ENCODE data around the gene SERPINB10.
A peak's percentile ranks its signal among the peaks of the same experiment; 100 is the strongest.

Gene SERPINB10

DNA sequence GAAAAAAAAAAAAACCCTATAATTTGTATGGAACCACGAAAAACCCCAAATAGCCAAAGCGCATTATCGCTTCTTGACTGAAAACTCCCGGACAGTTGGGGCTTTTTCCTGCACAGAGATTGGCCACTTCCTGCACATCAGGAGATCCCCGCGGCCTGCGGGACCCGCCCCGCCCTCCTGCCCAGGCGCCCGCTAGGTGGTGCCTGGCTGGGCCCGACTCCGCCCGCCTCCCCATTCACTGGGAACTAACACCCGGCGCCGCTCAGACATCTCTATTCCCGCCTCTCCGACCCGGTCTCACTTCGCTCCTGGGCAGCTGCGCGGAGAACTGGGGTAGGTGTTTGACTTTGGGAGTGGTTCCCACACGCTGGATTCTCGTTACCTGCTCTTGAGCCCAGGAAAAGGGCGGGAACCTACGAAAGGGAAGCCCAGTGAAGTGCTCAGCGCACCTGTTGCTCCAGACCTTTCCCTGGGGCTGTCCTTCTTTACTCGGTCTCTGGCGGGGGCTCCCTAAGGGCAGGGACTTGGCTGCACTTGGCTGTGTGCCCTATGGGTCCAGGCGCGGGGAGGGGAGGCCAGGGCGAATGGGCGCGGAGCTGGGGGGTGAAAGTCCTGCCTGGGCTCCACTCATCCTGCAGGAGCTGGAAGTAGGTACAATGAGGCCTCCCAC, 41.4 kb downstream of the SERPINB10 start, which contains the start of gene HMSD:
TSS of gene HMSD (plus strand) at position 234 of the 670 bp plus-strand sequence. CDS start 4,155 bp downstream, outside the sequence.
- peak within 1 kb of the TSS; percentile 64 for H3K4me2 ChIP-seq (ENCODE audit: low read depth, low read length)
- no peak within 1 kb of the TSS for H3K27ac ChIP-seq (ENCODE audit: low read length)
- no peaks in the 10 kb centered on the region for H3F3A ChIP-seq (ENCODE audit: insufficient read depth, low read length)
- DNase-seq: peak; percentile 44
- H3K4me1 ChIP-seq (ENCODE audit: low read length): no peaks in the 10 kb centered on the region
- H2AFZ ChIP-seq (ENCODE audit: low read length): peak within 1 kb of the TSS; percentile 86
- H3K4me3 ChIP-seq (ENCODE audit: low read length): peak within 1 kb of the TSS; percentile 44
- H3K36me3 ChIP-seq (replicated peaks; ENCODE audit: insufficient read depth, low read length): no peaks in the 10 kb centered on the region
- H3K9me3 ChIP-seq (replicated peaks; ENCODE audit: insufficient read depth, low read length): no peaks in the 10 kb centered on the region
- H3K79me2 ChIP-seq (ENCODE audit: low read length): no peaks in the 10 kb centered on the region
- no peak within 1 kb of the TSS for H3K9ac ChIP-seq (ENCODE audit: low read length)
- TF ChIP-seq EZH2 (optimal IDR thresholded peaks at IDR 0.05; ENCODE audit: low read depth, low read length): no peak
- TF ChIP-seq EZH2phosphoT487 (IDR thresholded peaks at IDR 0.05; ENCODE audit: low read length): no peak
- TF ChIP-seq, protein P1, sequence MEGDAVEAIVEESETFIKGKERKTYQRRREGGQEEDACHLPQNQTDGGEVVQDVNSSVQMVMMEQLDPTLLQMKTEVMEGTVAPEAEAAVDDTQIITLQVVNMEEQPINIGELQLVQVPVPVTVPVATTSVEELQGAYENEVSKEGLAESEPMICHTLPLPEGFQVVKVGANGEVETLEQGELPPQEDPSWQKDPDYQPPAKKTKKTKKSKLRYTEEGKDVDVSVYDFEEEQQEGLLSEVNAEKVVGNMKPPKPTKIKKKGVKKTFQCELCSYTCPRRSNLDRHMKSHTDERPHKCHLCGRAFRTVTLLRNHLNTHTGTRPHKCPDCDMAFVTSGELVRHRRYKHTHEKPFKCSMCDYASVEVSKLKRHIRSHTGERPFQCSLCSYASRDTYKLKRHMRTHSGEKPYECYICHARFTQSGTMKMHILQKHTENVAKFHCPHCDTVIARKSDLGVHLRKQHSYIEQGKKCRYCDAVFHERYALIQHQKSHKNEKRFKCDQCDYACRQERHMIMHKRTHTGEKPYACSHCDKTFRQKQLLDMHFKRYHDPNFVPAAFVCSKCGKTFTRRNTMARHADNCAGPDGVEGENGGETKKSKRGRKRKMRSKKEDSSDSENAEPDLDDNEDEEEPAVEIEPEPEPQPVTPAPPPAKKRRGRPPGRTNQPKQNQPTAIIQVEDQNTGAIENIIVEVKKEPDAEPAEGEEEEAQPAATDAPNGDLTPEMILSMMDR (IDR thresholded peaks at IDR 0.05; ENCODE audit: low read length): peak; percentile 48
- H3K9me2 ChIP-seq (replicated peaks; ENCODE audit: insufficient read depth, low read length): no peaks in the 10 kb centered on the region
- H4K20me1 ChIP-seq (ENCODE audit: insufficient read depth, low read length): no peaks in the 10 kb centered on the region
- no peaks in the 10 kb centered on the region for H3K27me3 ChIP-seq (replicated peaks; ENCODE audit: insufficient read depth, low read length)

GRCh38 chr18:63951302-63951705, 43.5 kb downstream of the SERPINB10 start:
- H3K79me2 ChIP-seq (ENCODE audit: low read length): no peaks in the 10 kb centered on the region
- no peaks in the 10 kb centered on the region for H3K9me3 ChIP-seq (replicated peaks; ENCODE audit: insufficient read depth, low read length)
- no peaks in the 10 kb centered on the region for H3K27me3 ChIP-seq (replicated peaks; ENCODE audit: insufficient read depth, low read length)
- no peaks in the 10 kb centered on the region for H4K20me1 ChIP-seq (ENCODE audit: insufficient read depth, low read length)
- H3K9ac ChIP-seq (ENCODE audit: low read length): no peak overlapping the region
- H3K9me2 ChIP-seq (replicated peaks; ENCODE audit: insufficient read depth, low read length): no peaks in the 10 kb centered on the region
- H3K4me2 ChIP-seq (ENCODE audit: low read depth, low read length): no peak overlapping the region
- H3K36me3 ChIP-seq (replicated peaks; ENCODE audit: insufficient read depth, low read length): no peaks in the 10 kb centered on the region
- no peaks in the 10 kb centered on the region for H3F3A ChIP-seq (ENCODE audit: insufficient read depth, low read length)
- H3K27ac ChIP-seq (ENCODE audit: low read length): no peak overlapping the region
- no peak for DNase-seq
- no peak overlapping the region for H3K4me3 ChIP-seq (ENCODE audit: low read length)
- H3K4me1 ChIP-seq (ENCODE audit: low read length): no peaks in the 10 kb centered on the region
- no peak overlapping the region for H2AFZ ChIP-seq (ENCODE audit: low read length)
- no peak for TF ChIP-seq EZH2 (optimal IDR thresholded peaks at IDR 0.05; ENCODE audit: low read depth, low read length)
- no peak for TF ChIP-seq EZH2phosphoT487 (IDR thresholded peaks at IDR 0.05; ENCODE audit: low read length)
- TF ChIP-seq, protein P1 (IDR thresholded peaks at IDR 0.05; ENCODE audit: low read length): no peak

DNA sequence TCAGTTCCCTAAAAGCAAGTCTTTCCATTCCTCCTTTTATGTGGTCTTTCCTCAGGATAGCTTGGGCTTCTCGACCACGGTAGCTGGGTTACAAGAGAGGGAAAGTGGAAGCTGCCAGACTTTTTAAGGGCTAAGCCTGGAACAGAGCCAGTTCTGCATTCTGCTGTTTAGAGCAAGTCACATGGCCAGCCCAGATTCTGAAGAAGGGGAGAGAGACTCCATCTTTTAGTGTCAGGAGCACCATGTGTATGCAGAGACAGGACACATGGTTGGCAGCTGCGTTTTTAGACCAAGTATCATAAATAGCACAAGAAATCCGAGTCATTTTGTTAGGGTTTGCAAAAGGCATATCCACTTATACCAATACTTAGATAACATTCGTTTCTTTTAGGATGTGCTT, 46.1 kb downstream of the SERPINB10 start:
- Histone ChIP-seq H3K36me3 (replicated peaks; ENCODE audit: insufficient read depth, low read length) (no peaks in the 10 kb centered on the region), H3K27ac (ENCODE audit: low read length) (no peak overlapping the region), H2AFZ (ENCODE audit: low read length) (no peak overlapping the region), H3K9ac (ENCODE audit: low read length) (no peak overlapping the region), H3K4me3 (ENCODE audit: low read length) (no peak overlapping the region), H3K9me2 (replicated peaks; ENCODE audit: insufficient read depth, low read length) (no peaks in the 10 kb centered on the region), H3K79me2 (ENCODE audit: low read length) (no peaks in the 10 kb centered on the region), H4K20me1 (ENCODE audit: insufficient read depth, low read length) (no peaks in the 10 kb centered on the region), H3K4me1 (ENCODE audit: low read length) (no peaks in the 10 kb centered on the region), H3K4me2 (ENCODE audit: low read depth, low read length) (no peak overlapping the region), H3F3A (ENCODE audit: insufficient read depth, low read length) (no peaks in the 10 kb centered on the region), H3K9me3 (replicated peaks; ENCODE audit: insufficient read depth, low read length) (no peaks in the 10 kb centered on the region), H3K27me3 (replicated peaks; ENCODE audit: insufficient read depth, low read length) (no peaks in the 10 kb centered on the region)
- no peak for TF ChIP-seq EZH2 (optimal IDR thresholded peaks at IDR 0.05; ENCODE audit: low read depth, low read length)
- TF ChIP-seq, protein P1 (IDR thresholded peaks at IDR 0.05; ENCODE audit: low read length): no peak
- TF ChIP-seq EZH2phosphoT487 (IDR thresholded peaks at IDR 0.05; ENCODE audit: low read length): no peak
- no peak for DNase-seq
